OCI-LY3 (cell line): ENCODE results near the gene ANK3.

ENCODE experiments used
- EZH2phosphoT487 ChIP-seq: fragments of 200-600 bp; shearing (Covaris generic); IDR thresholded peaks from 2 replicates; pipeline ENCODE4 v1.6.1; 2018; ENCODE audit warnings: antibody characterized with exemption, mixed run types, low read depth
- TF ChIP-seq, protein P1 (sequence below): fragments of 200-600, 300-600 bp; sonication (generic); IDR thresholded peaks from 2 replicates; pipeline ENCODE4 v1.5.1; 2014; ENCODE audit warnings: antibody characterized with exemption, low read length, low read depth

DNA sequence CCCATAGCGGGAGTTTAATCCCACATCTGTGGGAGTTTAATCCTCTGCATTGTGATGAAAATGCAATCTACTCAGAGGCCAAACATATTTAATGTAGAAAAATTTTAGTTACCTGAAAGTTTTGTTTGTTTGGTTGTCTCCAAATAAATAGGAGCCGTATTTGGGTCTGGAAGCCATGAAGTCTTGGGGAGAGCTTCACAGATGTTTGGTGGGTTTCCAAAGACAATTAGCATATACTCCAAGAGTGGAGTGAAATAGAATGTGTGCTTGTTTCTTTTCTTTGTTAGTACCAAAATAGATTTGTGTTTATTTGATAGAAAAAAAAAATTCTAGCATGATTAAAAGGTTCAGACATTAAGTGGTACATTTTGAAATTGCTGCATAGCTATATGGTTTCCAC lies 50.9 kb downstream of the ANK3 start:
- TF ChIP-seq, protein P1, sequence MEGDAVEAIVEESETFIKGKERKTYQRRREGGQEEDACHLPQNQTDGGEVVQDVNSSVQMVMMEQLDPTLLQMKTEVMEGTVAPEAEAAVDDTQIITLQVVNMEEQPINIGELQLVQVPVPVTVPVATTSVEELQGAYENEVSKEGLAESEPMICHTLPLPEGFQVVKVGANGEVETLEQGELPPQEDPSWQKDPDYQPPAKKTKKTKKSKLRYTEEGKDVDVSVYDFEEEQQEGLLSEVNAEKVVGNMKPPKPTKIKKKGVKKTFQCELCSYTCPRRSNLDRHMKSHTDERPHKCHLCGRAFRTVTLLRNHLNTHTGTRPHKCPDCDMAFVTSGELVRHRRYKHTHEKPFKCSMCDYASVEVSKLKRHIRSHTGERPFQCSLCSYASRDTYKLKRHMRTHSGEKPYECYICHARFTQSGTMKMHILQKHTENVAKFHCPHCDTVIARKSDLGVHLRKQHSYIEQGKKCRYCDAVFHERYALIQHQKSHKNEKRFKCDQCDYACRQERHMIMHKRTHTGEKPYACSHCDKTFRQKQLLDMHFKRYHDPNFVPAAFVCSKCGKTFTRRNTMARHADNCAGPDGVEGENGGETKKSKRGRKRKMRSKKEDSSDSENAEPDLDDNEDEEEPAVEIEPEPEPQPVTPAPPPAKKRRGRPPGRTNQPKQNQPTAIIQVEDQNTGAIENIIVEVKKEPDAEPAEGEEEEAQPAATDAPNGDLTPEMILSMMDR: no peak
- TF ChIP-seq EZH2phosphoT487: no peak
